SH-SY5Y (cell line): ENCODE measurements around the gene GSC.

Experiments used
- GATA2 ChIP-seq: IDR thresholded peaks from 2 replicates; pipeline ENCODE4 v1.6.1; 2011; ENCODE audit warnings: mild to moderate bottlenecking, low read depth, low read length
- GATA3 ChIP-seq: IDR thresholded peaks from 2 replicates; pipeline ENCODE4 v1.6.1; 2011; ENCODE audit warnings: low read depth, mild to moderate bottlenecking, low read length, moderate library complexity

DNA sequence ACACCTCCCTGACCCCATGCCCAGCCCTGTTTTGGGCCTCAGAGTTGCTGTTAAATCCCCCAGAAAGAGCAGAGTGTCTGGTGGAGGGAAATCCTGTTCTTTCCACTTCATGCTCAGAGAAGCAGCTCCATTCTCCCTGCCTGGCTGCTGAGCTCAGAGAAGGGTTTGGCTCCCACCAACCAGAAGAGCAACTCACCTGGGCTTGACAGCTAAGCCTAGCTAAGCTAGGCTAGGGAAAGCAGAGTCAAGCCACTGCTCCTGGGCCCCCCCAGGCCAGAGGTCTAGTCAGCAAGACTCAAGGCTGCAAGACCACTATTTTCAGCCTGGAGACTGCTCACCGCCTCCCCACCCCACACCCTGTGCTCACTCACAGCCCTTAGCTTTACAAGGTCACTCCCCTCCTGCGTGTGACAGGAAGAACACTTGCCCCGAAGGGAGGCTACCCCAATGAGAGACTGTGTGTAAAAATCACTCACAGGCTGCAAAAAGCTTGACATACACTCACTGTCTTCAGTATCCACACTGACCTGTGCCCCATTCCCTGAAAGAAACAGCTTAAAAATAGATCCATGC lies 13.5 kb downstream of the GSC start:
- TF ChIP-seq GATA3: no peak
- TF ChIP-seq GATA2: no peak
